Prostate gland (tissue), 2 donors: ENCODE data around the gene PAK1.

ENCODE experiments used
- CTCF ChIP-seq, 4 experiments: fragments of 200-600 bp in 2 of 4; fragments of 450-650 bp in 2 of 4; sonication (generic) in 2 of 4; IDR thresholded peaks; 1 replicate in 3 of 4; 2 replicates in 1 of 4; pipeline ENCODE4 v1.5.1; 2016 to 2019; ENCODE audit warnings: antibody characterized with exemption in 4 of 4, mild to moderate bottlenecking in 2 of 4, moderate library complexity in 2 of 4
- POLR2A ChIP-seq: fragments of 450-650 bp; IDR thresholded peaks from one replicate; pipeline ENCODE4 v1.6.1; 2016; ENCODE audit warnings: antibody characterized with exemption, mild to moderate bottlenecking
- POLR2AphosphoS5 ChIP-seq: sonication (generic); formaldehyde crosslinking; IDR thresholded peaks from one replicate; pipeline ENCODE4 v1.6.1; 2017; ENCODE audit warnings: antibody characterized with exemption

- TF ChIP-seq CTCF (IDR thresholded peaks at IDR 0.05) (no peak), POLR2A (no peak), POLR2AphosphoS5 (no peak)
These were observed 36.9 kb downstream of the PAK1 start for GRCh38 chr11:77436969-77437368.
